ENCODE data around the gene TADA2B. TPM values are rescaled to one million over a fixed set of nuclear protein-coding genes. Genes with fewer than 3 reads are reported as not detected.

TADA2B gene
- total RNA-seq, 1 donor from 2014 or later, result 37.3 TPM

- intact Hi-C loops (cut with DNase I), result no loop called here
- H3K27ac ChIP-seq, result no peak overlapping the region
- no peaks in the 10 kb centered on the region for H3K9me3 ChIP-seq
- H3K4me1 ChIP-seq, result no peaks in the 10 kb centered on the region
- peaks cover 33 to 78% of the 10 kb centered on the region in 2 donors for H3K36me3 ChIP-seq
- H3K4me3 ChIP-seq, result no peak overlapping the region
- no peak for TF ChIP-seq CTCF (IDR thresholded peaks at IDR 0.05)
- no peak for DNase-seq (ENCODE audit: low spot score in 2 of 2)
- no peaks in the 10 kb centered on the region for H3K27me3 ChIP-seq
Measured at GRCh38 chr4:7060346-7061150, 17.4 kb downstream of the TADA2B start.

GRCh38 chr4:7061815-7062214 lies 18.6 kb downstream of the TADA2B start:
- Histone ChIP-seq H3K27me3 (no peaks in the 10 kb centered on the region), H3K9me3 (no peaks in the 10 kb centered on the region), H3K4me1 (peaks cover 5 to 9% of the 10 kb centered on the region in 2 donors), H3K4me3 (no peak overlapping the region), H3K27ac (no peak overlapping the region), H3K36me3 (peaks cover 28 to 65% of the 10 kb centered on the region in 2 donors)
- intact Hi-C loops (cut with DNase I), result no loop called here
- peak in 1 of 2 donors; percentile 45 for DNase-seq (ENCODE audit: low spot score in 2 of 2)
- TF ChIP-seq CTCF (IDR thresholded peaks at IDR 0.05), result no peak

GRCh38 chr4:7062816-7063215 lies 19.6 kb downstream of the TADA2B start:
- Histone ChIP-seq H3K27ac (no peak overlapping the region), H3K27me3 (no peaks in the 10 kb centered on the region), H3K4me3 (no peak overlapping the region), H3K9me3 (no peaks in the 10 kb centered on the region), H3K4me1 (peaks cover 5 to 12% of the 10 kb centered on the region in 2 donors), H3K36me3 (peaks cover 28 to 58% of the 10 kb centered on the region in 2 donors)
- intact Hi-C loops (cut with DNase I), result no loop called here
- TF ChIP-seq CTCF (IDR thresholded peaks at IDR 0.05), result no peak
- no peak for DNase-seq (ENCODE audit: low spot score in 2 of 2)

- H3K4me3 ChIP-seq, result no peak overlapping the region
- peak in 1 of 2 donors; percentile 52 for DNase-seq (ENCODE audit: low spot score in 2 of 2)
- no peak overlapping the region for H3K27ac ChIP-seq
- H3K36me3 ChIP-seq, result peaks cover 28 to 58% of the 10 kb centered on the region in 2 donors
- TF ChIP-seq CTCF (IDR thresholded peaks at IDR 0.05), result no peak
- no peaks in the 10 kb centered on the region for H3K27me3 ChIP-seq
- intact Hi-C loops (cut with DNase I), result no loop called here
- peaks cover 5 to 12% of the 10 kb centered on the region in 2 donors for H3K4me1 ChIP-seq
- no peaks in the 10 kb centered on the region for H3K9me3 ChIP-seq
Measured at GRCh38 chr4:7063362-7063761, 20.2 kb downstream of the TADA2B start.

- TF ChIP-seq CTCF (IDR thresholded peaks at IDR 0.05), result no peak
- intact Hi-C loops (cut with DNase I), result loop anchor here (5.0 kb wide), 3 partner anchors 284 to 424 kb away; partner anchors contain the start of genes BLOC1S4, KIAA0232 and MRFAP1
- H3K9me3 ChIP-seq, result no peaks in the 10 kb centered on the region
- peak in 1 of 2 donors; percentile 28 for DNase-seq (ENCODE audit: low spot score in 2 of 2)
- no peaks in the 10 kb centered on the region for H3K27me3 ChIP-seq
- H3K4me1 ChIP-seq, result peaks cover 10 to 18% of the 10 kb centered on the region in 2 donors
- no peak overlapping the region for H3K4me3 ChIP-seq
- H3K27ac ChIP-seq, result no peak overlapping the region
- H3K36me3 ChIP-seq, result peaks cover 20 to 35% of the 10 kb centered on the region in 2 donors
Measured at GRCh38 chr4:7066006-7066405, 22.8 kb downstream of the TADA2B start.
